Fibroblast of pulmonary artery (primary cell): ENCODE data around the gene SOX10.

Source experiments
- DNase-seq: peaks from one replicate; pipeline ENCODE4 v3.0.0-alpha.2; 2010; ENCODE audit warnings: low read depth
- H3K4me3 ChIP-seq: replicated peaks from 2 replicates; pipeline ENCODE4 v1.5.1; 2011; ENCODE audit warnings: low read depth, mild to moderate bottlenecking, control low read depth, low read length, moderate library complexity
- CTCF ChIP-seq: IDR thresholded peaks from 2 replicates; pipeline ENCODE4 v1.5.1; 2011; ENCODE audit warnings: mild to moderate bottlenecking, control low read depth, low read length, inconsistent platforms; ENCODE audit errors: missing control alignments

SOX10 gene

GRCh38 chr22:37931893-37932389 is 52.4 kb downstream of the SOX10 start:
- no peak for DNase-seq
- TF ChIP-seq CTCF = no peak
- no peak overlapping the region for H3K4me3 ChIP-seq

DNA sequence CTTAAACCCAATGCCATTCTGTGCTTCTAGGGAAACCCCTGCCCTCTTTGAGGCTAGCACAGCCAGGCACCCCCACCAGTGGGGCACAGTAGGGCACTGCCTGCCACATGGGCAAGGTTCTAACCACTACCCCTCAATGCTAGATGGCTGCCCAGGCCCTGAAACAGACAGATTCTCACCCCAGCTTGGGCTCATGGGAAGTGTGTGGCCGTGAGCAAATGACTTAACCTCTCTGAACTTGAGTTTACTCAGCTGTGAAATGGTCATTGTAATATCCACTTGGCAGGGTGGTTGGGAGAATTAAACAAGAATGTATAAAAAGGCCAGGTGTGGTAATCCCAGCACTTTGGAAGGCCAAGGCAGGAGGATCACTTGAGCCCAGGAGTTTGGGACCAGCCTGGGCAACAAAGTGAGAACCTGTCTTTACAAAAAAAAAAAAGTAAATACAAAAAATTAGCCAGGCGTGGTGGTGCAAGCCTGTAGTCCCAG is 53.4 kb downstream of the SOX10 start:
- no peak for TF ChIP-seq CTCF
- no peak overlapping the region for H3K4me3 ChIP-seq
- no peak for DNase-seq

DNA sequence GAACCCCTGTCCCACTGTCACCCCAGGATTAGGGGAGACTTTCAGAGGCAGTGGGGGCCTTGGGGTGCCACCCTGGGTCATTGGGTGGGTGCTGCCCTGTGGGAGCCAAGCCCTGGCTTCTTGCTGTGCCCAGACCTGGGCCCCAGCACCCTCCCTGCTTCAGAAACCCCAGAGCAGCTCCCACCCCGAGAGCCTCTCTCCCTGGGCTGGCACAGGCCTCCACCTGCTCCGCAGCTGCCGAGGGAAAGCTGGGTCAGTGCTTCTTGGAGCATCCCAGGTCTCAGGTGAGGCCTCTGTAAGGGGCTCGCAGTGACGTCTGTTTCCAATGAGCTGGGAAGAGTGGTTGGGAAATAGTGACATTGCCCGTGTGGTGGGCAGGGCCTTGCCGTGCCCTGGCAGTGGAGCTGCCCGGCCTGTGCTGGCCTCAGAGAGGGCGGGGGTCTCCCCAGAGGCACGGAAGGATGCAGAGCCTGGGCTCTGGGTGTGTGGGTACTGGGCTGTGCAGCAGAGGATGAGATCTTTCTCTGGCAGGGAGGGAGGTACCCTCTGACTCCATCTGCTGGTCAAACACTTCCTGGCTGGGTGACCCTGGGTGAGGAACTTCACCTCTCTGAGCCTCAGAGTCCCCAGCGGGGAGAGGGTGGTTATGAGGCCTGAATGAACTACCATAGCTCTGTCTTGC is 53.9 kb downstream of the SOX10 start:
- peak; percentile 52 for TF ChIP-seq CTCF
- peak; percentile 34 for DNase-seq
- no peak overlapping the region for H3K4me3 ChIP-seq

DNA sequence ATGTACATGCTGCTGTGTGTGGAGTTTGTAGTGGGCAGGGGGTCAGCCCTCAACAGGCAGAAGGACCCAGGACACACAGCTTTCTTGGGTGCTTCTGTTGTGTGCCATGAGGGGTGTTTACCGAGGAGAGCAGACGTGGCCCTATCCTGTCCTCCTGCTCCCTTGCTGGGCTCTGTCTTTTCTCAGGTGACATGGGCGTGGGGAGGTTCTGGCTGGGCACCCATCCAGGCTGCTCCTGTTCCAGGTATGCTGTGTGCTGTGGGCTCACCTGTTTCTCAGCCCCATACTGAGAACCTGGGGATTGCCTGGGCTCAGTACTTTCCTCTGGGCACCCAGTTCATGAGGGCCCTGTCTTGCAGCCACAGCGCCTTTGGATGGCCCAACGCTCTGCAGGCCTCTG is 55.0 kb downstream of the SOX10 start:
- no peak for TF ChIP-seq CTCF
- no peak overlapping the region for H3K4me3 ChIP-seq
- no peak for DNase-seq

DNA sequence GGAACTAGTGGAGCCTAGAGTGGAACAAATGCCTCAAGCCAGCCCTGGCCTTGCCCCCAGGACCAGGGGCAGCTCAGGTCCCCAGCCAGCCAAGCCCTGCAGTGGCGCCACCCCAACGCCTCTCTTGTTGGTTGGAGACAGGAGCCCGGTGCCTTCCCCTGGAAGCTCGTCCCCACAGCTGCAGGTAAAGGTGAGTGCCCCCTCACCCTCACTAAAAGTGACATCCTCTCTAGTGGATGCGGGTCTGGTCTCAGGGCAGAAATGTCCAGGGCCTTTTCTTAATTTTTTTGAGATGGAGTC is 56.8 kb downstream of the SOX10 start:
- H3K4me3 ChIP-seq = no peak overlapping the region
- no peak for TF ChIP-seq CTCF
- no peak for DNase-seq

DNA sequence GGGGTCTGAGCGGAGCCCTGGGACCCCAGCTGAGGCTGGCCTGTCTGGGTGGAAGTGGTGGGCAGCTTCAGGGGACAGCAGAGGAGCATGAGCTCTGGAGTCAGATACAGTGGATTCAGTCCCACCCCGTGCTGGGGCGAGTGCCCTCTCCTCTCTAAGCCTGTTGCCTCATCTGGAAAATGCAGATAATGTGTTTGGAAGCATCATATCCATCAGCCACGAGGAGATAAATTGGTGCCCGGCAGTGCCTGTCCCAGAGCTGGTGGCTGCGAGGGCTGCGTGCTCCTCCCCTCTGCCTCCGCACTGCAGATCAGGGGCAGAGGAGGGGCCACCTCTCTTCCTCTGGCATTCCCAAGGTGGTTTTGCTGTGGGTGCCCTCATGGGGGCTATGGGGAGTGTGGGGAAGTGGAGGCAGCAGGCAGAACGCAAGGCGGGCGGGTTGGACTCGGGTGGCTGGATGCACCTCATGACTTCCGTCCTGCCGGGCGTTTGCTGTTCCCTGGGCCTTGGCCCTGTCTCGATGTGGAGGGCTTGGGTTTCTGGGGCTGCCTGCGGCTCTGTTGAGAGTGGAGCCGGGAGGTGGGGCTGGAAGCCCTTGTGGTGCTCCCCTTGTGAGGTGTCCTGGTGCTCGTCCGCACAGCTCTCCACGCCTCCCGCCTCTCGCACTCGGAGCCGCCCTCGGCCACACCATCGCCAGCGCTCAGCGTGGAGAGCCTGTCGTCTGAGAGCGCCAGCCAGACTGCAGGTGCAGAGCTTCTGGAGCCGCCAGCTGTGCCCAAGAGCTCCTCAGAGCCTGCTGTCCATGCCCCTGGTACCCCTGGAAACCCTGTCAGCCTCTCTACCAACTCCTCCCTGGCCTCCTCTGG is 57.4 kb downstream of the SOX10 start:
- DNase-seq = no peak
- no peak for TF ChIP-seq CTCF
- no peak overlapping the region for H3K4me3 ChIP-seq

DNA sequence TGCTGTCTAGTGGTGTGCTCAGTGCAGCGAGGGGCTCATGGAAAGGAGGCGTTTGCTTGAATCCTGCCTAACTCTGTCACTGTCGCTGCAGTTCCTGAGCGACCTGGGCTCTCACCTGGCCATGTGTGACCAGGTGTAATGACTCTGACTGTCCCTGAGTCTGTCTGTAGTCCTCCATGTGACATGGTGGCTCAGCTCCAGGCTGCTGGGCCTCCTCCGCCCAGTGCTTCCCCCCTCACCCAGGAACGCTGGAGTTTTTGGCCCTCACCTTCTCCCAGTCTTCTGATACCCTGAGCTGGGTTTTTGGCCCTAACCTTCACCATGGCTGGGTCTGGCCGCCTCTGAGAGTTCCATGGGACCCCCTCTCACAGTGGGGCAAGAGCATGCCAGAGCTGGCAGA is 58.0 kb downstream of the SOX10 start:
- no peak for TF ChIP-seq CTCF
- no peak for DNase-seq
- no peak overlapping the region for H3K4me3 ChIP-seq
